GM15510 (cell line): Measurements from ENCODE around the gene HNF1A.

Source experiments
- POLR2A ChIP-seq: IDR thresholded peaks from 3 replicates; pipeline ENCODE4 v1.6.1; 2011; ENCODE audit warnings: borderline replicate concordance; ENCODE audit not compliant: insufficient read length; ENCODE audit errors: extremely low read depth

Gene HNF1A

GRCh38 chr12:120979220-120979861, 998 bp downstream of the HNF1A start:
- TF ChIP-seq POLR2A, result no peak

GRCh38 chr12:120979862-120980696, 1.7 kb downstream of the HNF1A start:
- no peak for TF ChIP-seq POLR2A

GRCh38 chr12:120980800-120981368, 2.5 kb downstream of the HNF1A start:
- TF ChIP-seq POLR2A, result no peak

GRCh38 chr12:120981407-120981941, 3.1 kb downstream of the HNF1A start:
- TF ChIP-seq POLR2A, result no peak

- no peak for TF ChIP-seq POLR2A
Measured at GRCh38 chr12:120982659-120983058, 4.3 kb downstream of the HNF1A start.

- TF ChIP-seq POLR2A, result no peak
Measured at GRCh38 chr12:120983759-120984158, 5.4 kb downstream of the HNF1A start.

- TF ChIP-seq POLR2A, result no peak
Measured at GRCh38 chr12:120984351-120984898, 6.1 kb downstream of the HNF1A start.

GRCh38 chr12:120988234-120988633, 9.9 kb downstream of the HNF1A start:
- no peak for TF ChIP-seq POLR2A

- no peak for TF ChIP-seq POLR2A
Measured at GRCh38 chr12:120988658-120989057, 10.3 kb downstream of the HNF1A start.

- no peak for TF ChIP-seq POLR2A
Measured at GRCh38 chr12:120989687-120990086, 11.3 kb downstream of the HNF1A start.

GRCh38 chr12:120990487-120991055, 12.2 kb downstream of the HNF1A start:
- TF ChIP-seq POLR2A, result no peak

GRCh38 chr12:120991965-120992364, 13.6 kb downstream of the HNF1A start:
- no peak for TF ChIP-seq POLR2A

- no peak for TF ChIP-seq POLR2A
Measured at GRCh38 chr12:120992989-120993388, 14.6 kb downstream of the HNF1A start.

- TF ChIP-seq POLR2A, result no peak
Measured at GRCh38 chr12:120993496-120993895, 15.2 kb downstream of the HNF1A start.

- TF ChIP-seq POLR2A, result no peak
Measured at GRCh38 chr12:120994059-120994458, 15.7 kb downstream of the HNF1A start.
